NOMO-1 (cell line): ENCODE measurements around the gene FOXP1.

Experiments
- DNase-seq, 2 experiments: peaks; one replicate each; lab custom pipeline; 2025; ENCODE audit not compliant: unreplicated experiment in 2 of 2; lab: John Stamatoyannopoulos, UW

FOXP1 gene

GRCh38 chr3:71005702-71006321, 577.7 kb downstream of the FOXP1 start:
- DNase-seq: no peak

GRCh38 chr3:71003511-71003910, 580.0 kb downstream of the FOXP1 start:
- no peak for DNase-seq

DNA sequence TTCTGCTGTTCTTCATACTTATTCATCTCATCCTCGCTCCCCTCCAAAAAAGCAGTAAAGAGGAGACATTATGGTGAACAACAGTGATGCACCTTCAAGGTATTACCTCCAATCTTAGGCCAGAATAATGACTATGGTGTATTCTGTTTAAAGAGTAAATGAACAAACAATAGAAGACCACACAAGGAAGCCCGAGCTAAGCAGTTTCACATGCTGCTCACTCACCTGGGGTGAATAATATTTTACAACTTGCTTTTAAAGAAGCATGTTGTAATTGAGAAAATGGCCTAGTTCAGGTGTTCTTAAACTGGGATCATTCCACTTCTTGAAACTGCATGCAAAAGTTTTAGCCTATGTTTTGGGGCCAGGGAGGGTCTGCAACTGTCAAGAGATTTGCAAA, 581.2 kb downstream of the FOXP1 start:
- DNase-seq: no peak

GRCh38 chr3:71001303-71001830, 582.2 kb downstream of the FOXP1 start:
- no peak for DNase-seq

DNA sequence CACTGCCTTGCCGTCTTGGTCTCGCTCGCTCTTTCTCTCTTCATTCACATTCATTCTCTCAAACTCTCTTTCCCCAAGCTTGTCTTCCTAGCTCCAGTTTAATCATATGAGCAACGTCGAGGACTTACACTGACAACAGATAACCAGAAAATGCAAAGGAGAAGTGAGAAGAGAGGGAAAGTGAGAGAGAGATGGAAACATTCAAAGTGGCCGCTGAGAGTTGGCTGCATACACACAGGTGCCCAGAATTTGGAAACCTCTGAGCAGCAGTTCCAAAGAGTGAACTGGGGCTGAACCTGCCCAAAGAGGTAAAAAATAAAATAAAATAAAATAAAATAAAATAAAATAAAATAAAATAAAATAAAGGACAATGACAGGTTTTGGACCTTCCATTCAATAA, 583.0 kb downstream of the FOXP1 start:
- no peak for DNase-seq

- peak in 1 of 2 experiments; percentile 30 for DNase-seq
These were observed 583.8 kb downstream of the FOXP1 start for GRCh38 chr3:70999730-71000129.

GRCh38 chr3:70996082-70996481, 587.4 kb downstream of the FOXP1 start:
- DNase-seq: no peak

DNA sequence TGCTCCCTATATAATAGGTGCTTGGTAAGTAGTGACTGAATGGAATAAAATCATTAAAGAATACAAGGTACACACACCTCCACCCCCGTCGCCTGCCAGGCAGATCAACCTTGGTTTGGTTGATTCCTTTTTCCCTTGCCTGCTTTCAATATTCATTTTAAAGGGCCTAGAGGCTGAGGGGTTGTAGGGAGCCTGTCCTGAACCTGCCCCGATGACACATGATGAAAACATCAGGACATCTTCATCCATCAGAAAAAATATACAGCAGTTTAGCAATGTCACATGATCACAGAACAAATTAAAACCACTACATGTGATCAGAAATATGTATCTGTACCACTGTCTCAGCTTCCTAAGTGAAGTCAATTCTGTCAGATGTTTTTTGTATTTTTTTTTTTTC, 588.9 kb downstream of the FOXP1 start:
- DNase-seq: no peak

DNA sequence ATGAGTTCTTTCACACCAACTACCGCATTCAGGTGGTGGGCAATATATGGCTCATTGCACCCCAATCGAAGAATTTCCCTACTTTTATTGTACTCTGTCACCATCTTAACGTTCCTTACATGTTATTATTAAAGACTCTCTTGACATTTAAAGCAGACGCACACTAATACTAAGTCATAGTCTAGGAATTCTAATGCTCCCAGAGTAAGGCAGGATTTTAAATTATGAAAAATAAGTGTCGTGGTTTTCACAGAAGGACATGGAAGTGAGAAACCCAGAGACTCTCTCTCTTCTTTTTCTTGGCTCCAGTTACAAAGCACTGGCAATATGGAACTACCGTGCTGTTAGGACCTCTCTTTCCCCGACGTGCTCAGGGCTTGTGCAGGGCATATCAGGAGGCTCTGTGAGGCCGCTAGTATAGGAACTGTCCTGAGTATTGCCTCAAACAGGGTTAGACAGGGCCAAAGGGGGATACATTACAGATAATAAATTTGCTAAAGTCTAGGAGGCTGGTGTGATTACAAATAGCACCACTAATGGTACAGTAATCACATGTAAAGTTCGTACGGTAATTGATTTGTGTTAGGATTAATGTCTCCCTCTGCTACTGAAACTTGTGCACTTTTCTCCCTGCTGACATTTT, 590.8 kb downstream of the FOXP1 start:
- DNase-seq: no peak

DNA sequence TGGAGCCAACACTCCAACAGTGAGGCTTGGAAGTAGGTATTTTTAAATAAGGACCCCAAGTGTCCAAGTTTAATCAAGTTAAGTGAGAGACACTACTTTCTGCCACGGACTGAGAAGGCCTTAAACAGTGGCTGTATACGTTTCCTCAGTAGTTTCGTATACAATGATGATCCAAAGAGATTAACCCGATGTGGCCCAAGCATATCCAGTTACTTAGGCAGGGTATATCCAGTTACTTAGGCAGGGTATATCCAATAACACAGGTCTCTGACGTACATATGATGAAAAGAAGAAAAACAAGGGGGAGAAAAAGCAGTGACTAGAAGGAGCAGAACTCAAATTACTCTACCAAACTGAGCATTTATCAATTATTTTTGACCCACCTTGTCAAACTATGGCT, 591.4 kb downstream of the FOXP1 start:
- no peak for DNase-seq

DNA sequence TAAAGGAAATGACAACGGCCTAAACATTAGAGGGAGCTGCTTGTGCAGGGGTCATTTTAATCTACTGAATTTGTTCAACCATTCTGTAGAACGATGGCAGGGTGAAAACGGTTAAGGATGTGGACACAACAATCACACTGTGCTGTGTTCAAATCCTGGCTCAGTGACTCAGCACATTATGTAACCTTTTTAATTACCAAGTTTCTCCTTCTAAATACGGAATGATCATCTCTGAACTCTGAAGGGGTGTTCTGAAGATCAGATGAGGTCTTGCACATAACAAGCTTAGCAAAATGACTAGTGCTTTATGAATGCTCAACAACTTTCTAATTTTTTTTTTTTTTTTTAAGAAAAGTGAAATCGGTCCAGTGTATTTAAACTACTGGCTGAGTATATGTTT, 592.8 kb downstream of the FOXP1 start:
- no peak for DNase-seq

DNA sequence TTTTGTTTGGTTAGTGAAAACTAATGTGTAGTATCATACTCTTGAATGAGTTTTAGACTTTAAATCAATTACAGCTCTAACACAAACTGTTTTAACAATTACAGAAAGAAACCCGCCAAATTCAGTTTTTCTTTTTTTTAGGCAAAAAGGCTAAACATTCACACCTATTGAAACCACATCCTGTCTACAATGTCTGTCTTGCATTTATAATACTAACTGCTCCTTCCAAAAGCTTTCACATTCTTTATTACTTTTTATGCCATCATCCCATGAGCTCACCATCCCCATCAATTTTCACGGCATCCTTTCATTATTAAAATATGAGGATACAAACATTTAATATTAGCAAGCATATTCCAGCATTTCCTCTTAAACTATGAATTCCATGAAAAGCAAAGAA, 593.3 kb downstream of the FOXP1 start:
- no peak for DNase-seq

GRCh38 chr3:70989174-70989573, 594.4 kb downstream of the FOXP1 start:
- DNase-seq: no peak

- DNase-seq: no peak
These were observed 595.4 kb downstream of the FOXP1 start for GRCh38 chr3:70988111-70988510.

DNA sequence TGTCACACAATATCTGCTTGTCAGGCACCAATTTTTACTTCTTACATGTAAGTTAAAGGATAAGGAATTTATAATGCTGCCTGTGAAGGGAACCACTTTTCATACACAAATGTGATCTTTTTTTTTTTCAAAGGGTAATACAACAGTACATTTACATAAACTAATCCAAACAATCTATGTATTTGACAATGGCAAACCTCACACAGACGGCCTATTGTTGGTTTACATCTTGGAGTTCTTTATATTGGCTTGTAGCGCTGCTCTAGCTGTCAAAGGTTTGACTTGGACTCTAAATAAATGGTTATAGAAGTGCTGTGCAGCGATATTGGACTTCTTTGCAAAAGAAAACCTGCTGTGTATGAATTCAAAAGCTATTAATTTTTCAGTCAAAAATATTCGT, 598.0 kb downstream of the FOXP1 start:
- DNase-seq: no peak

GRCh38 chr3:70984776-70985482, 598.6 kb downstream of the FOXP1 start:
- no peak for DNase-seq

GRCh38 chr3:70982700-70983140, 600.8 kb downstream of the FOXP1 start:
- DNase-seq: no peak

- DNase-seq: no peak
These were observed 601.2 kb downstream of the FOXP1 start for GRCh38 chr3:70982284-70982683.

- DNase-seq: no peak
These were observed 602.2 kb downstream of the FOXP1 start for GRCh38 chr3:70981231-70981880.

GRCh38 chr3:70980646-70981170, 602.8 kb downstream of the FOXP1 start:
- DNase-seq: no peak

DNA sequence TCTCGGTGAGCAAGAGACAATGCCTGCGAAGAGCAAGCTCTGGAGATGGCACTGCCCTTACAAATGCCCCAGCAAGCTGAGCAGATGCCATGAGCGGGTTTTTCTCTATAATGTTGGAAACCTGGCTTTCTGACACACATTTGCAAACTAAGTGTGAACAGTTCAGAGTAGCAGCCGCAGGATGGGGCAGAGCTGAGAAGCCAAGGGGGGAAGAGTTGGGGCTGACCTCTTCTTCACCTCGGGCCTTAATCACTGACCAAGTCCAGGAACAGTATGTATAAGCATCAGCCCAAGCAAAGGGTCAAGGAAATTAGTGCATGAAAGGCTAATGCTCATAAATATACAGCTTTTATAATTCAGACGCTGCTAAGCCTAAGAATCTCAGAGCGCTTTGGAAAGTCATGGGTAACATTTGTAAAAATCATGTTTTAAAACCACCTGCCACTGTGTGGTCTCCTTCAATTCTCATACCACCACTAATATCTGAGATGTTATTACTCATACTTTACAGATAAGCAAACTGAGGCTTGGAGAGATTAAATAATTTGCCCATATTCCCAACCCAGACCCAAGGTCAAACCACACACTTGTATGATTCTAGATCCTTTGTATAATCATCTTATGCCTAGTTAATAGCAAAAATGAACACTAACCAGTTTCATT, 603.4 kb downstream of the FOXP1 start:
- DNase-seq: no peak
